WTC11 (cell line): ENCODE data around the gene LUC7L. TPM values are rescaled to one million over a fixed set of nuclear protein-coding genes. Genes with fewer than 3 reads are reported as not detected.

Experiments used
- ATAC-seq: fragments of 200-7000 bp; cut with Tn5 transposase; 2 replicates; pipeline ENCODE4 v1.10.0; 2021; ENCODE audit warnings: mild to moderate bottlenecking, moderate library complexity
- CTCF ChIA-PET: fragments of 300-600 bp; sonication (Branson Sonifier 250); formaldehyde crosslinking; loops from one replicate; lab custom pipeline; 2021; ENCODE audit warnings: antibody characterized with exemption; lab: Charles Lee
- POLR2A ChIA-PET: fragments of 350-600 bp; sonication (Branson Sonifier 250); formaldehyde crosslinking; loops from one replicate; lab custom pipeline; 2021; ENCODE audit warnings: antibody characterized with exemption; lab: Charles Lee
- DNase-seq: peaks from one replicate; pipeline ENCODE4 v3.0.0; 2021; ENCODE audit warnings: low spot score
- H3K27ac Mint-ChIP-seq: 2 replicates; pipeline ENCODE4 v1.8.0; 2021; ENCODE audit warnings: mixed read lengths
- H3K27me3 Mint-ChIP-seq: 2 replicates; pipeline ENCODE4 v1.8.0; 2021; ENCODE audit warnings: low read depth, mild to moderate bottlenecking, moderate library complexity, mixed read lengths
- H3K36me3 Mint-ChIP-seq: 2 replicates; pipeline ENCODE4 v1.8.0; 2021; ENCODE audit warnings: mixed read lengths
- H3K4me1 Mint-ChIP-seq: 2 replicates; pipeline ENCODE4 v1.8.0; 2022; ENCODE audit warnings: mixed read lengths
- H3K4me3 Mint-ChIP-seq: 2 replicates; pipeline ENCODE4 v1.8.0; 2021; ENCODE audit warnings: mild to moderate bottlenecking, moderate library complexity, mixed read lengths
- H3K9me3 Mint-ChIP-seq: 2 replicates; pipeline ENCODE4 v1.8.0; 2021; ENCODE audit warnings: mixed read lengths
- AFF4 ChIP-seq: sonication (generic); formaldehyde crosslinking; IDR thresholded peaks from 2 replicates; pipeline ENCODE4 v1.8.1; 2023; ENCODE audit warnings: mild to moderate bottlenecking, missing genetic modification reagents, borderline replicate concordance
- CREB1 ChIP-seq: sonication (generic); formaldehyde crosslinking; IDR thresholded peaks from 2 replicates; pipeline ENCODE4 v1.8.0; 2023; ENCODE audit warnings: mild to moderate bottlenecking, missing genetic modification reagents
- CREM ChIP-seq: sonication (generic); formaldehyde crosslinking; IDR thresholded peaks from 2 replicates; pipeline ENCODE4 v1.8.1; 2022; ENCODE audit warnings: mild to moderate bottlenecking, missing genetic modification reagents, moderate library complexity
- E2F5 ChIP-seq: sonication (generic); formaldehyde crosslinking; IDR thresholded peaks from 2 replicates; pipeline ENCODE4 v1.8.1; 2022; ENCODE audit warnings: mild to moderate bottlenecking, moderate library complexity, missing genetic modification reagents
- EMX1 ChIP-seq: fragments of 250-450 bp; sonication (Bioruptor Pico); IDR thresholded peaks from 2 replicates; pipeline ENCODE4 v1.8.0; 2021; ENCODE audit warnings: mild to moderate bottlenecking
- FOXP1 ChIP-seq: sonication (generic); formaldehyde crosslinking; IDR thresholded peaks from 2 replicates; pipeline ENCODE4 v1.8.0; 2022; ENCODE audit warnings: missing genetic modification reagents, mild to moderate bottlenecking, moderate library complexity, borderline replicate concordance
- GABPB1 ChIP-seq: sonication (generic); formaldehyde crosslinking; IDR thresholded peaks from 2 replicates; pipeline ENCODE4 v1.8.1; 2023; ENCODE audit warnings: mild to moderate bottlenecking, missing genetic modification reagents
- GRHL2 ChIP-seq: fragments of 250-450 bp; sonication (Bioruptor Pico); IDR thresholded peaks from 2 replicates; pipeline ENCODE4 v1.8.0; 2022; ENCODE audit warnings: mild to moderate bottlenecking, moderate library complexity; ENCODE audit not compliant: insufficient replicate concordance, severe bottlenecking
- HMGA2 ChIP-seq: fragments of 250-450 bp; sonication (Bioruptor Pico); IDR thresholded peaks from 2 replicates; pipeline ENCODE4 v1.4.0; 2021; ENCODE audit warnings: mild to moderate bottlenecking, moderate library complexity
- IRF1 ChIP-seq: sonication (generic); formaldehyde crosslinking; IDR thresholded peaks from 2 replicates; pipeline ENCODE4 v1.8.0; 2023; ENCODE audit warnings: missing genetic modification reagents
- IRF2 ChIP-seq: sonication (generic); formaldehyde crosslinking; IDR thresholded peaks from 2 replicates; pipeline ENCODE4 v1.8.0; 2022; ENCODE audit warnings: low read depth, missing genetic modification reagents, borderline replicate concordance
- KAT7 ChIP-seq: sonication (generic); formaldehyde crosslinking; IDR thresholded peaks from 2 replicates; pipeline ENCODE4 v1.8.1; 2023; ENCODE audit warnings: missing genetic modification reagents, mild to moderate bottlenecking, borderline replicate concordance
- MAX ChIP-seq: sonication (generic); formaldehyde crosslinking; IDR thresholded peaks from 2 replicates; pipeline ENCODE4 v1.8.0; 2022; ENCODE audit warnings: mild to moderate bottlenecking, missing genetic modification reagents
- NFATC4 ChIP-seq: fragments of 250-450 bp; sonication (Bioruptor Pico); IDR thresholded peaks from 2 replicates; pipeline ENCODE4 v1.9.0; 2021; ENCODE audit warnings: mild to moderate bottlenecking
- PRRX2 ChIP-seq: fragments of 250-450 bp; sonication (Bioruptor Pico); IDR thresholded peaks from 2 replicates; pipeline ENCODE4 v1.8.0; 2021; ENCODE audit warnings: mild to moderate bottlenecking
- SMAD4 ChIP-seq: sonication (generic); formaldehyde crosslinking; IDR thresholded peaks from 2 replicates; pipeline ENCODE4 v1.8.0; 2022; ENCODE audit warnings: mild to moderate bottlenecking, missing genetic modification reagents
- SOX15 ChIP-seq: fragments of 250-450 bp; sonication (Bioruptor Pico); IDR thresholded peaks from 2 replicates; pipeline ENCODE4 v1.9.0; 2021; ENCODE audit warnings: mild to moderate bottlenecking
- TEAD1 ChIP-seq: sonication (generic); formaldehyde crosslinking; IDR thresholded peaks from 2 replicates; pipeline ENCODE4 v1.8.0; 2022; ENCODE audit warnings: mild to moderate bottlenecking, missing genetic modification reagents
- ZNF263 ChIP-seq: sonication (generic); formaldehyde crosslinking; IDR thresholded peaks from 2 replicates; pipeline ENCODE4 v1.8.1; 2022; ENCODE audit warnings: low read depth, mild to moderate bottlenecking, moderate library complexity, missing genetic modification reagents
- ZNF512 ChIP-seq: sonication (generic); formaldehyde crosslinking; IDR thresholded peaks from 2 replicates; pipeline ENCODE4 v1.8.1; 2022; ENCODE audit warnings: missing genetic modification reagents, borderline replicate concordance
- ZSCAN18 ChIP-seq: fragments of 250-450 bp; sonication (Bioruptor Pico); IDR thresholded peaks from 2 replicates; pipeline ENCODE4 v2.1.2; 2022; ENCODE audit warnings: mild to moderate bottlenecking, moderate library complexity
- total RNA-seq: library from RNA; stranded (reverse); gene quantifications from 3 replicates; pipeline ENCODE4 v1.2.3, GENCODE V29; 2021

The LUC7L gene
- total RNA-seq, 1 experiment from 2014 or later: 111 TPM

GRCh38 chr16:162271-162991 is 66.8 kb downstream of the LUC7L start:
- POLR2A ChIA-PET: no interaction called here

GRCh38 chr16:160691-161190 is 68.5 kb downstream of the LUC7L start:
- DNase-seq (no peak), ATAC-seq (no peak)
- ChIA-PET CTCF (interaction anchor here (1.1 kb wide), 1 partner anchor 43 kb away, joined by 3 read pairs; no protein-coding TSS in a partner anchor), POLR2A (no interaction called here)
- no peaks in the 10 kb centered on the region for H3K9me3 Mint-ChIP-seq
- no peak overlapping the region for H3K4me3 Mint-ChIP-seq
- peaks cover 69% of the 10 kb centered on the region for H3K27me3 Mint-ChIP-seq
- no peak overlapping the region for H3K27ac Mint-ChIP-seq
- H3K4me1 Mint-ChIP-seq: no peaks in the 10 kb centered on the region
- H3K36me3 Mint-ChIP-seq: no peaks in the 10 kb centered on the region
- TF ChIP-seq TEAD1 (no peak), SMAD4 (CRISPR knock-in tag) (no peak), KAT7 (no peak), ZSCAN18 (CRISPR knock-in tag) (no peak), E2F5 (no peak), MAX (CRISPR knock-in tag) (no peak), SOX15 (CRISPR knock-in tag) (no peak), CREM (CRISPR knock-in tag) (no peak), PRRX2 (CRISPR knock-in tag) (no peak), GABPB1 (no peak)

More at GRCh38 chr16:162271-162991, 66.8 kb downstream of the LUC7L start:
- H3K4me1 Mint-ChIP-seq: peaks cover 9% of the 10 kb centered on the region
- no peak for ATAC-seq
- H3K4me3 Mint-ChIP-seq: no peak overlapping the region
- no peak for DNase-seq
- H3K27me3 Mint-ChIP-seq: peaks cover 71% of the 10 kb centered on the region
- no peaks in the 10 kb centered on the region for H3K36me3 Mint-ChIP-seq
- TF ChIP-seq CREB1 (CRISPR knock-in tag): no peak
- no peak for TF ChIP-seq EMX1 (CRISPR knock-in tag)
- no peak for TF ChIP-seq GRHL2 (CRISPR knock-in tag)
- TF ChIP-seq SMAD4 (CRISPR knock-in tag): no peak
- no peak for TF ChIP-seq NFATC4
- TF ChIP-seq IRF2: no peak
- no peak for TF ChIP-seq TEAD1
- no peak for TF ChIP-seq ZNF263 (CRISPR knock-in tag)
- TF ChIP-seq HMGA2 (CRISPR knock-in tag): no peak
- TF ChIP-seq E2F5: no peak
- no peak for TF ChIP-seq ZNF512
- no peak for TF ChIP-seq IRF1
- TF ChIP-seq FOXP1 (CRISPR knock-in tag): no peak
- TF ChIP-seq AFF4 (CRISPR knock-in tag): no peak
- no peaks in the 10 kb centered on the region for H3K9me3 Mint-ChIP-seq
- H3K27ac Mint-ChIP-seq: no peak overlapping the region
- CTCF ChIA-PET: no interaction called here
